ENCODE results near the gene CDC14B.
A peak's percentile ranks its signal among the peaks of the same experiment; 100 is the strongest.

Gene CDC14B

GRCh38 chr9:96620832-96621269 is 1.2 kb upstream of the CDC14B start:
- TF ChIP-seq TAF1 (IDR thresholded peaks at IDR 0.05; ENCODE audit: borderline replicate concordance, insufficient read depth, low read length): no peak
- TF ChIP-seq FOXP2 (optimal IDR thresholded peaks at IDR 0.05; ENCODE audit: borderline replicate concordance, extremely low read depth, extremely low read length, insufficient read depth): no peak
- TF ChIP-seq REST (IDR thresholded peaks at IDR 0.05; ENCODE audit: insufficient read depth in 1 of 2, low read depth in 2 of 2, low read length in 2 of 2): no peak
- no peak for TF ChIP-seq POLR2AphosphoS5 (IDR thresholded peaks at IDR 0.05; ENCODE audit: low read depth, low read length)
- TF ChIP-seq SIN3A (IDR thresholded peaks at IDR 0.05; ENCODE audit: borderline replicate concordance, insufficient read depth, low read length): no peak

GRCh38 chr9:96620181-96620514 is 505 bp upstream of the CDC14B start:
- TF ChIP-seq REST (IDR thresholded peaks at IDR 0.05; ENCODE audit: insufficient read depth in 1 of 2, low read depth in 2 of 2, low read length in 2 of 2) (no peak), TAF1 (IDR thresholded peaks at IDR 0.05; ENCODE audit: borderline replicate concordance, insufficient read depth, low read length) (no peak), POLR2AphosphoS5 (IDR thresholded peaks at IDR 0.05; ENCODE audit: low read depth, low read length) (no peak), FOXP2 (optimal IDR thresholded peaks at IDR 0.05; ENCODE audit: borderline replicate concordance, extremely low read depth, extremely low read length, insufficient read depth) (no peak), SIN3A (IDR thresholded peaks at IDR 0.05; ENCODE audit: borderline replicate concordance, insufficient read depth, low read length) (no peak)

- TF ChIP-seq POLR2AphosphoS5 (IDR thresholded peaks at IDR 0.05; ENCODE audit: low read depth, low read length) (no peak), SIN3A (IDR thresholded peaks at IDR 0.05; ENCODE audit: borderline replicate concordance, insufficient read depth, low read length) (no peak), TAF1 (IDR thresholded peaks at IDR 0.05; ENCODE audit: borderline replicate concordance, insufficient read depth, low read length) (no peak), REST (IDR thresholded peaks at IDR 0.05; ENCODE audit: insufficient read depth in 1 of 2, low read depth in 2 of 2, low read length in 2 of 2) (no peak), FOXP2 (optimal IDR thresholded peaks at IDR 0.05; ENCODE audit: borderline replicate concordance, extremely low read depth, extremely low read length, insufficient read depth) (no peak)
Observed at GRCh38 chr9:96619124-96619465, 548 bp downstream of the CDC14B start.

GRCh38 chr9:96618209-96619123 is 1.2 kb downstream of the CDC14B start:
- TF ChIP-seq SIN3A (IDR thresholded peaks at IDR 0.05; ENCODE audit: borderline replicate concordance, insufficient read depth, low read length): peak; percentile 41; the same call in 1 of the 2 replicates
- no peak for TF ChIP-seq REST (IDR thresholded peaks at IDR 0.05; ENCODE audit: insufficient read depth in 1 of 2, low read depth in 2 of 2, low read length in 2 of 2)
